ENCODE measurements around the gene SLC16A6.
"Not testable (repeated sequence)": the region's sequence is repeated elsewhere in the genome, so short reads cannot be mapped to it uniquely, and the experiment has no call there.

SLC16A6 gene

DNA sequence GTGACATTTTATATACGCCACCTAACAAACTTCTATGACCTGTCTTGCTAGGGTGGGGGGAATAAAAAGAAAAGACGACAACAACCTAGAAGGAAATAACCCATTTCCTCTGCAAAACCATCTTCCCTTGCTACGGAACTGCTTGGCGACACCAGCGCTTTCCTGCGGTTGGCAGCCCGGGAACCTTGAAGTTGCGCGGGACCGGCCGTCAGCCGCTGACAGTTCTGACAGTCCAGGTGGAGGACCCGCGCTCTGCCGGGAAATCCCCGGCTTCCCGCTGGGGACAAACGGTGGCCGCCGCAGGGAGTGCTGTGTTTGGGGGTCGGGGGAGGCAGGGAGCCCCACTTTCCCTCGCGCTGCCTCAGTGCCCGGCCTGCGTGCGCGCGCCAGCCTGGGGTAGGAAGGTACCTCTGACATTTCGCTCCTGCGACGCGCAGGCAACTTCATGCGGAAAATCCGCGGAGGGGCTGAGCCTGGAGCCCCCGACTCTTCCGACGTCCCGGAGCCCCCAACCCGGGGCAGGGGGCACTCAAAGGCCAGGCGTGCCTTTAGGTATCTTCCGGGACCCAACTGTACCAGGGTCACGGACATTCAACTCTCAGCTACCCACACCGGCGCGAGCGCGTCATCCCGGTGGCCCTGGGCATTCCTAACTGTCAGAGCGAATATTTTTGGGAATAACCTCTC, 516 bp downstream of the SLC16A6 start:
- peak; percentile 28 to 36 for DNase-seq (ENCODE audit: low read depth in 2 of 2, low spot score in 1 of 2)

DNA sequence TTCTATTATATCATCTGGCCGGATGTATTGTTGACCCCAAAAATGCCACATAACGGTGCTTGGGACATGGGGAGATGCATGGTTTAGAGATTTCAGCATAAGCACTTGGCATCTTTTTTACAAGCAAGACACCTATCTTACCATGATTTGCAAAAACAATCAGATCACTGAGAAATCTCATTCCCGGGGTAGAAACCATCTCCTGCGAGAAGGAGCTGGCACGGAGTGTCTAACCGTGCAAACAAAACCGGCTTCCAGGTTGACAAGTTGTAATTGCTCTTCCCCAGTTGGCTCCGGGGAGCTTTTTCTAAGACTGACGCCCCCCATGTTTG, 1.0 kb downstream of the SLC16A6 start:
- DNase-seq (ENCODE audit: low read depth in 2 of 2, low spot score in 1 of 2): no peak

DNA sequence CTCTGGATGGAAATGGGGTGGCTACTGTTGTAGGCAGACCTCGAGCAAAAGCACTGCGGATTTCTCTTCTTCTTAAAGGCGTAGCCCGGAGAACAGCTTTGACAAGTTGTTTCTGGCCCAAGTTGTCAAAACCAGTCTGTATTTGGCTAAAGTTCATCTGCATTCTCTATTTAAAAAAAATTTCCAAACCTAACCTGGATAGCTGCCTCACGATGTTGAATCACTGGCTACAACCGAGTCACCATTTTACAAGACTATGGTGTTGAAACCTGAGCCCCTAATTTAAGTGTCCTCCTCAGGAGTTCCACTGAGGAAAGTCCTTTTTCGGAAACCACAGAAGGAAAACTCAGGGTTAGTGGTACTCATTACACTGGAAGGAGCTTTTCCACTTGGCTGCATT, 1.5 kb downstream of the SLC16A6 start:
- no peak for DNase-seq (ENCODE audit: low read depth in 2 of 2, low spot score in 1 of 2)

DNA sequence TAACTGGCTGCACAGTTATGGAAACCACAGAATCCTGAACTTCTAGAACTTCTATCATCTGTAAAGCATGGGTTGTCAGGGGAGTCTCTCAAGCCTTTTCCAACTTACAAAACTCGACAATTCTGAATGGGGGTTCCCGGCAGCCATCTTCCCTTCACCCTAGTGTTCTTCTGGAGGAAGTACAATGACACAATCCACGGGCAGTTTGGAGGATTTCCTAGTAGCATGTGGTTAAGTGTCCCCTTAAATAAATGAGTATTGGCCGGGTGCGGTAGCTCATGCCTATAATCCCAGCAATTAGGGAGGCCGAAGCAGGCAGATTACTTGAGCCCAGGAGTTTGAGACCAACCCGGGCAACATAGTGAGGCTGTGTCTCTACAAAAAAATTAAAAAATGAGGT, 2.1 kb downstream of the SLC16A6 start:
- no peak for DNase-seq (ENCODE audit: low read depth in 2 of 2, low spot score in 1 of 2)

DNA sequence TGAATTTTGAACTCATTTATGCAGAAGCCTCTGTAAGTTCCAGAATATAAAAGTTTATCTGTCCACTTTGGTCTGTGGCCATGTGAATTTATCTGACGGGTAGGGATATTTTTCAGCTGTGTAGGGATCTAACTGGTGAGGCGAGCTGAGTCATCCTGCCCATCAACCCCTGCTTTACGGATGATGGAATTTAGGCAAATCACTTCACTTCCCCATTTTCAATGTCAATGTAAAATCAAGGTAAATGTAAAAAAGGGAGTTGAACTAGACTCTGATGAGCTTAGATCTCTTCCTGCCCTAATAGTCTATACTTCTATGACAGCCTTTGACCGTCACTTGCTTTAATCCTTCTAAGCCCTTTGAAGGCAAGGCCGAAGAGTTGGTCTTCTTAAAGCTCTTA, 2.6 kb downstream of the SLC16A6 start:
- DNase-seq (ENCODE audit: low read depth in 2 of 2, low spot score in 1 of 2): no peak

DNA sequence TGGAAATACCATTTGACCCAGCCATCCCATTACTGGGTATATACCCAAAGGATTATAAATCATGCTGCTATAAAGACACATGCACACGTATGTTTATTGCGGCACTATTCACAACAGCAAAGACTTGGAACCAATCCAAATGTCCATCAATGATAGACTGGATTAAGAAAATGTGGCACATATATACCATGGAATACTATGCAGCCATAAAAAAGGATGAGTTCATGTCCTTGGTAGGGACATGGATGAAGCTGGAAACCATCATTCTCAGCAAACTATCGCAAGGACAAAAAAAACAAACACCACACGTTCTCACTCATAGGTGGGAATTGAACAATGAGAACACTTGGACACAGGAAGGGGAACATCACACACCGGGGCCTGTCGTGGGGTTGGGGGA, 9.0 kb downstream of the SLC16A6 start:
- DNase-seq (ENCODE audit: low read depth in 2 of 2, low spot score in 1 of 2): not testable (repeated sequence)

DNA sequence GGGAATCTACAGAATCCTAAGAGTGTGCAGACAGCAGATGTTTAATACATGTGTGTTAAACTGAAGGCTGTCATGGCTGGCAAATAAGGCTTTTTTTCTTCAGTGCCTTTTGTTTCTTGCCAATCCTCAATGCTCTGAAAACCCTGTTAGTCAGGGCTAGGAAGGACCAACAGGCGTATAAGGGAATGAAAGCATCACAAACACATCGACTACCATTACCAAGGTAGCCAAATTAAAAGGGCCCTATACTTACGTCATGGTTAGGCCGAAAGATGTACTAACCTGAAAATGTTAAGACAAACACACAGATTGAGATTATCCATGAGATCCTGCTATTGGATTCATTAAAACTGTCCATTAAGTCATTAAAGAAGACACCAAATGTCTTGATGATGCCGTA, 13.1 kb downstream of the SLC16A6 start:
- DNase-seq (ENCODE audit: low read depth in 2 of 2, low spot score in 1 of 2): no peak

DNA sequence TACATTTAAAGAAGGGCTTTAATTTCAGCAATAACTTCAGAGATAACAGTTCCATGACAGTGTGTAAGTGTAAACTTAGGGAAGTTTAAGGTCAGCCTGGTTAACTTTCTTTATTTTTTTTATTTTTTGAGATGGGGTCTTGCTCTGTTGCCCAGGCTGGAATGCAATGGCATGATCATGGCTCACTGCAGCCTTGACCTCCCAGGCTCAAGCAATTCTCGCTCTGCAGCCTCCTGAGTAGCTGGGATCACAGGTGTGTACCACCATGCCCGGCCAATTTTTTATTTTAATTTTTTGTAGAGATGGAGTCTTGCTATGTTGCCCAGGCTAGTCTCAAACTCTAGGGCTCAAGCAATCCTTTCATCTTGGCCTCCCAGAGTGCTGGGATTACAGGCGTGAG, 14.6 kb downstream of the SLC16A6 start:
- DNase-seq (ENCODE audit: low read depth in 2 of 2, low spot score in 1 of 2): not testable (repeated sequence)

DNA sequence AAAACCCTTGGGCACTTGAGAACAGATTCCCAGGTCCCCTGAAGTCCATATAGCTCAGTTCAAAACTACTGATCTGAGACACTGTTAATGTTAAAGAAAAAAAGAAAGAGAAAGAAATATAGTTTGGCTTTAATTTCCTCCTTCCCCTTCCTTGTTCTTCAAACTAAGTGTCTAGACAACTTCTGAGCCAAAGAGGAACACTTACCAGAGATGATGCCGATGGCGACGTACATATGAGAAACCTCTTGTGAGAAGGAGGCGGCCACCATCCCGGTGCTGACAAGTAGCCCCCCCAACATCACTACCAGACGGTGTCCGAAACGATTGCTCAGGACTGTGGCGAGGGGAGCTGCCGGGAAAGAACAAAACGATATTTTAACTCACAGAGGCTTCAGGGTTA, 17.2 kb downstream of the SLC16A6 start:
- no peak for DNase-seq (ENCODE audit: low read depth in 2 of 2, low spot score in 1 of 2)

DNA sequence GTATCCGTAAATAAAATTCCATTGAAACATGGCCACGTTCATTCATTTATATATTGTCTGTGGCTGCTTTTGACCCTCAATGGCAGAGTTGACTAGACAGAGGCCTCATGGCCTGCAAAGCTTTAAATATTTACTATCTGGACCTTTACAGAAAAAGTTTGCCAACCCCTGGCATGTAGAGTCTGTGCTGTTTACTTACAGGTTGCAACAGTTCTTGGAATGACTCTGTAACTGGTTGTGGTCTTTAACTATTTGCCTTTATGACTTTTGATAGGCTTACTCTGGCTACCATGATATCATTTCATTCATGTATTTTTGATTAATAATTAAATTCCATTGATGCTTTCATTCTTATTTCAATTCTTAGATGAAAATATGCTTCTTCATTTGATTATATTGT, 25.1 kb downstream of the SLC16A6 start:
- DNase-seq (ENCODE audit: low read depth in 2 of 2, low spot score in 1 of 2): not testable (repeated sequence)

DNA sequence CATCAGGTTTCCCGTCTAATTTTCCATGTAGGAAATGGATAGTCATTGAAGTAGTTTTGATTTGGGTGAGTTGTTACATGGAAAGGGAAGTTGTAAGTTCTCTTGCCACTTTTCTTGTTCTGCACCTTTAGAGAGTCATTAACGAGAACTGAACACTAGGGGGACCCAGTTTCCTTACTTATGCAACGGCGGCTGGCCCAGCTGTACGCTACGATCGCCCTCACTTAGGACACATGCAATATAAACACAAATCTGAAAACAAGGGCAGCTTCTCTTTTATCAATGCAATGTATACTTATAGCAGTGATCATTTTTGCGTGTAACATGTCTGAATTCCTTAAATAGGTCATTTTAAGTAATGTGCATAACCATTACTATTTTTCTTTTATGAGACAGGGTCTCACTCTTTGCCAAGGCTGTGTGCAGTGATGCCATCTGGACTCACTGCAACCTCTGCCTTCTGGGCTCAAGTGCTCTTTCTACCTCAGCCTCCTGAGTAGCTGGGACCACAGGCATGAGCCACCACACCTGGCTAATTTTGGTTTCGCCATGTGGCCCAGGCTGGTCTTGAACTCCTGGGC, 27.7 kb downstream of the SLC16A6 start:
- DNase-seq (ENCODE audit: low read depth in 2 of 2, low spot score in 1 of 2): not testable (repeated sequence)

DNA sequence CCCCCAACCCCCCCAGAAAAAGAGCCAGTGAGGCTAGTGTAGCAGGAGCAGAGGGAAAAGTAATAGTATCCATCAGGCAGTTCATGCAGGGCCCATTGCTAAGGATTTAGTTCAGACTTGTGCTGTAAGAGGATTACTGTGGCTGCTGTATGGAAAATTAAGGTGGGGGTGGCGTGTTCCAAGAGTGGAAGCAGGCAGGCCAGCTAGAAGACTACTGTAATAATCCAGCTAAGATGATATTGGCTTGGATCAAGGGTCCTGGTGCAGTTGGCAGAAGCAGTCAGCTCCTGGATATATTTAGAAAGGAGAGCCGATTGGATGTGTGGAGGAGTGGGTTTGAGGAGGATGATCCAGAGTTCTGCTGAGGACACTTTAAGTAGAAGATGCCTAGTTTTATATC, 28.5 kb downstream of the SLC16A6 start:
- DNase-seq (ENCODE audit: low read depth in 2 of 2, low spot score in 1 of 2): not testable (repeated sequence)

DNA sequence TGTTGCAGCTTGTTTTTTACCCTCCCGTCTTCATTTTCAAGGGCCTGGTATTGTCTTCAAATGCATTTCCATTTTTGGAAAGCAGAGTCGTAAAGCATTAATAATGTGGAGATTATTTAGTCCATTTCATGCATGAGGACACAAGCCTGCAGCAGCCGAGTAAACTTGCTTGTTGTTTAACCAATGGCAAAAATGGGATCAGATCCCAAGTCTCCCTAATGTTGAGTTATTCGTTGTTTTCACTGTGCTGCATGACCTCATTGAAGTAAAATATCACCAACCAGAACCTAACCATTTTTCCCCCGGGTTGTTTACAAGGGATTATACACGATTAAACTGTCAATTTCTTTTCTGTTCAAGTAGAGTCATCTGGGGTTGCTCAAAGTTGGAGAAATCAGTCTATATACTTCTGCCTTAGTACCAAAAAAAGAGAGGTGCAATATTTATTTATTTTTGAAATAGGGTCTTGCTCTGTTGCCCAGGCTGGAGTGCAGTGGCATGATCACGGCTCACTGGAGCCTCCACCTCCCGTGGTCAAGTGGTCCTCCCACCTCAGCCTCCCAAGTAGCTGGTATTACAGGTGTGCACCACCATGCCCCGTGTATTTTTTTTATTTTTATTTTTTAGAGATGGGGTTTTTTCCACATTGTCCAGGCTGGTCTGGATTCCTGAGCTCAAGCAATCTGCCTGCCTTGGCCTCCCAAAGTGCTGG, 30.7 kb downstream of the SLC16A6 start:
- DNase-seq (ENCODE audit: low read depth in 2 of 2, low spot score in 1 of 2): no peak

DNA sequence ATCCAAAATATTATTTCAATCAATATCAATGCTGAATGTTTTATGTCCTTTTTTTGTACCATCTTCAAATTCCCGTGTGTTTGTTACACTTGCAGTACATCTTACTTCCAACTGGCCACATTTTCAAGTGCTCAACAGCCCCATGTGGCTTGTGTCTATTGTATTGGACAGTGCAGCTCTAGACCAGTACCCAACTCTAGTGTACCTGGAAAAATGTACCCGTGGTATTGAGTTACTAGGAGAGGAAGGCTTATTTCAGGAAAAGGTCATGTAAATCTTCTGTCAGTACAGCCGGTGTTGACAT, 31.3 kb downstream of the SLC16A6 start:
- DNase-seq (ENCODE audit: low read depth in 2 of 2, low spot score in 1 of 2): not testable (repeated sequence)

DNA sequence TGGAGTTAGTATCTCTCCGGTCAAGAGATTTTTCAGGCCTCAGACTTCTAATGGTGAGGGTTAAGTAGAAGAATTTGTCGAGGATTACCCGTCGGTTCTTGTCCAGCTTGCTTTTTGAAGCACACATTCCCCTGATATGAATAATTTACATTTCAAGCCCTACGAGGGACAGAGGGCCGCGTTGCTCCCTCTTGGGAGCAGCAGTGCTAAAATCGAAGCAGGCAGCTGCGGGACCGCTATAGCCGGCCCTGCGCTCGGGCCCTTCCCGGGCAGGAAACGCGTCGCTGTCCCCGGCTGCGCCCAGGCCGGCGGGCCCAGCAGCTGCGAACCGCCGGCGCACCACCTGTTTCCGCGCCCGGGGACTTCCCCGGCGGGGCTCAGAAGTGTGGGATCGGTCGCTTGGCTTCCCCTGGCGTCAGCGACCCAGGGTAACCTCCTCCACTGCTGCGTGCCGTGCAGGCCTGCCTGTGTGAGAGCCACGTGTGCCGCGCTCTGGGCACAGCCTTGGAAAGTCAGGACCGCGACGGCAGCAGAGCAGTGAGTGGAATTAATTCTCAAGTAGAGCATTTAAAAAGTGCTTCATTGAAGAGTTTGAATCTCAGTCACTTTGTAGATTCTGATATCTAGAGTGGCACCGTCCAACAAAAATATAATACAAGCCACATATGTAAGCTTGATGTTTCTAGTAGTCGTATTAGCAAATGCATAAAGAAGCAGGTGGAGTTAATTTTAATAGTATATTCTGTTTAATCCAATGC, 31.9 kb downstream of the SLC16A6 start:
- peak; percentile 33 to 46 for DNase-seq (ENCODE audit: low read depth in 2 of 2, low spot score in 1 of 2)

DNA sequence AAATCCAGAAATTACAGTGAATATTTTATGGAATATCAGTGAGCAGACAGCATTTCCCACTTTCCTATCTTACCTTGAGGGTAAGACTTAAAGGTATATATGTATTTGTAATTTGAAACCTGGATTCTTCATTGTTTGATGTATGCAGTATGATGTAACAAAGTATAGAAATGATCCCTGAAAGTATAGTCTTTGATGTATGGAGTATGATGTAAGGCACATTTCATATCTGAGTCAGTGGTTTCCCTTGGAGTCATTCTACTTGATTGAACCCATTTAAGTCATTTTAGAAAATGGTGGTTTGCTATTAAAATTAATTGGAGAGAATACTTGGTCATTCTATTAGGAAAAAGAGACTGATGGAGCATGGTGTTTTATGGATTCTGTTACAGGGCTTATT, 33.0 kb downstream of the SLC16A6 start:
- DNase-seq (ENCODE audit: low read depth in 2 of 2, low spot score in 1 of 2): no peak

DNA sequence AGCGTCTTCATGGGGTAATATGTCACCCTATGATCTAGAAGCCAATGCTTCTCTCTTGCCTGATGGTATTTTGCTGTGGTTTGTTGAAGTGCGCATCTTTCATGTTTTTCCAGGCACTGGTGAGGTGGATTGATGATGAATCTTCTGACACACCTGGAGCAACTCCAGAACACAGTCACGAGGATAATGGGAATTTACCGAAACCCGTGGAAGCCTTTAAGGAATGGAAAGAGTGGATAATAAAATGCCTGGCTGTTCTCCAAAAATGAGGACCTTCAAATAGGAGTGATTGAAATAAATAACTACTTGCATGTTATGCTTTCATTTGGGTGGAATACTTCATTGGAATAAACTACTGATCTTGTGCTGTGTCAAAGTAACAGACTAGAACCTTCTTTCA, 34.2 kb downstream of the SLC16A6 start:
- DNase-seq (ENCODE audit: low read depth in 2 of 2, low spot score in 1 of 2): not testable (repeated sequence)

DNA sequence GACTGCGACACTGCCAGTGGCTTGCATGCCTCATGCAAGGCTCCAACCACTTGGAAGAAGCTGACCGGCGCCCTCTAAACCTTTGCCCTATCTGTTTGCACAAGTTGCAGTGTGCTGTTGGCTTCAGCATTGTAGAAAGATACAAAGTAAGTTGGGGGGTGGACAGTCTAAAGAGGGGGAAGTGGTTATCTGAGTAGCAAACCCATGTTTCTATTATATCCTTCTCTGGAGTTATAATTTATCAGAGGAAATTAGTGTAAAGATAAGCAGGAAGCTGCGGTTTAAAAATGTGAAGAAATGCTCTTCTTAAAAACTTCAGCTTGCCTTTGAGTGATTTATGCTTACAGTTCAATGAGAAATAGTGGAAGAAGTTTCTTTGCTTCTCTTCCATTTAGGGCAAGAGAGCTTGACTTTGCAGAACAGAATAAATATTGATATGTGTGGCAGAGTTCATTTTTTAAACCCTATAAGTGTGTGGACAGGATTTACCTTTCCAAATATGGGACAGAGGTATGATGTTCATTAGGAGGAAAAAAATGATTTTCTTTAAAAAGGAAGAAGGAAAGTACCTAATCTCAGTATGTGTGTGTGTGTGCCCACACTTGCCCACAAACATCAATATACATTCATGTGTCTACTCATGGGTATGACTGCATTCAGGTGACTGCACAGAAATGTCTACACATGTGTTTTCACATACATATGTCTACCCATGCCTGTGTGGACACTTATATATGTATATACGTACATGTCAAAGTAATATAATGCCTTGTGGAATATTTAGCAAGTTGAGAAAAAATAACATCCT, 35.0 kb downstream of the SLC16A6 start:
- no peak for DNase-seq (ENCODE audit: low read depth in 2 of 2, low spot score in 1 of 2)

DNA sequence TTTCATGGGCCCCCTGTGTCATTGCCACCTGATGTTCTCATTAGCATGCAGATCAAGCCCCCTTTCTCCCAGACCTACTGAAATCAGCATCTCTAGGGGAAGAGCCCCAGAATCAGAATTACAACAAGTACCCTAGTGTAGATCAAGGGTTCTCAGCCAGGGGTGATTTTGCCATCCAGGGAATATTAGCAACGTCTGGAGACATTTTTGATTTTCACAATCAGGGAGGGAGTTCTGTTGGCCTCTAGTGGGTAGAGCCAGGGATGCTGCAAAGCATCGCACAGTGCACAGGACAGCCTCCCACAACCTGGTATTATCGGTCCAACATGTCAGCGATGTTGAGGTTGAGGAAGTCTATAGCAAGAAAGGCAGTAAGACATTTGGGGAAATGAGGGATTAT, 35.8 kb downstream of the SLC16A6 start:
- DNase-seq (ENCODE audit: low read depth in 2 of 2, low spot score in 1 of 2): no peak

DNA sequence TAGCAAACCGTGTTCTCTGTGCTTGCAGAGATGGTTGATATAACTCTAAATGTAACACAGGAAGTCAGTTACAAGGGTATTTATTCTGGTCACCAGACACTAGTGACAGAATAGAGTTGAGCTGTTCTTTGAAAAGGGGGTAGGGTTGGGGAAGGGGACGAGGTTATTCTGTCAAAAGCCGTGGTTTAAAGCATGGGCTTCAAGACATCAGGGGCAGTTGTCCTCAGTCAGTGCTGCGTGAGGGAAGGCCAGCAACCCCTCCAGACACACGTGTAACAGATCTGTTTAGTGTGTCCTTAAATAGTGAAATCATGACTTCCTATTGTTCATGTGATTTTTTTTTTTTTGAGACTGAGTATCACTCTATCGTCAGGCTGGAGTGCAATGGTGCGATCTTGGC, 37.5 kb downstream of the SLC16A6 start:
- DNase-seq (ENCODE audit: low read depth in 2 of 2, low spot score in 1 of 2): not testable (repeated sequence)

DNA sequence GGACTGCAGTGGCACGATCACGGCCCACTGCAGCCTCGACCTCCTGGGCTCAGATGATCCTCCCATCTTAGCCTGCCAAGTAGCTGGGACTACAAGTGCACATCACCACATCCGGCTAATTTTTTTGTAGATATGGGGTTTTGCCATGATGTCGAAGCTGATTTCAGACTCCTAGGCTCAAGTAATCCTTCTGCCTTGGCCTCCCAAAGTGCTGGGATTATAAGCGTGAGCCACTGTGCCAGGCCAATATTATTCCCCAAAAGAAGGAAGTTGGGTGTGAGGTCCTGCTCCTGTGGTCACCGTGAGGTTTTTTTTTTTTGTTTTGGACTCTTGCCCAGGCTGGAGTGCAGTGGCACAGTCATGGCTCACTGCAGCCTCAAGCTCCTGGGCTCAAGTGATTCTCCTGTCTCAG, 41.6 kb downstream of the SLC16A6 start:
- no peak for DNase-seq (ENCODE audit: low read depth in 2 of 2, low spot score in 1 of 2)

Data from stimulated activated CD8-positive, alpha-beta memory T cell treated with anti-CD3 and anti-CD28 coated beads, Interleukin-4, amount 100 ng/mL, for 4 hours (primary cell).